ENCODE results near the gene PLCH1. TPM values are rescaled to one million over a fixed set of nuclear protein-coding genes. Genes with fewer than 3 reads are reported as not detected.

Gene PLCH1
- total and polyA plus RNA-seq, 10 of the 15 experiments (the other 5 are each of a cell fraction or from before 2014, with no cell fraction given), result 0.03 to 0.22 (median 0.04) TPM; not detected in 5

DNA sequence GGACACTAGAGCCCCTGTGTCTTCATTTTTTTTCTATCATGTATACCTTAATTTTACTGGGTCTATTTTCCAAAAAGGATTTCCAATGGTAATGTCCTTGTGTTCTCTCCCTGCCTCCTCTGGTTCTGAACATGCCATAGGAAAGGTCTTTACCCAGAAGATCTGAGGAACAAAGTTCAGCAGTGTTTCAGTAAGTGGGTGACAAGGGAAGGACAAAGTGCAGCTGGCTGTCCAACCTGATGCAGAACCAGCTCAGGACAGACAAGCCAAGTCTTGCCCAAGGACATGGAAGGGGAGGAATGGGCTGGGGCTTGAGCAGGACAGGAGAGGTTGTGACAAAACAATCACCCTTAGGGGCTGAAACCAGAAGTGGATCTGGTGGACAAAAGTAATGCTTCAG is 390.2 kb downstream of the PLCH1 start:
- no peak overlapping the region for H2AFZ ChIP-seq (ENCODE audit: control insufficient read depth, low read depth, low read length)
- no peak overlapping the region for H3K4me2 ChIP-seq (ENCODE audit: control insufficient read depth, insufficient read depth)
- TF ChIP-seq SRF (IDR thresholded peaks at IDR 0.05; ENCODE audit: low read depth in 2 of 2, low read length in 2 of 2) (no peak), RCOR1 (conservative IDR thresholded peaks at IDR 0.05; ENCODE audit: low read depth, low read length) (no peak), IKZF2 (IDR thresholded peaks at IDR 0.05) (no peak)
- FAIRE-seq (no peak), DNase-seq (ENCODE audit: low read depth, low spot score) (no peak), ATAC-seq (no peak)
- H3K4me1 ChIP-seq (ENCODE audit: control insufficient read depth, insufficient read depth, low read length), result no peaks in the 10 kb centered on the region
- no peaks in the 10 kb centered on the region for H3K36me3 ChIP-seq (ENCODE audit: control insufficient read depth in 2 of 2, insufficient read depth in 2 of 2, low read length in 1 of 2)
- intact Hi-C loops (cut with micrococcal nuclease; ENCODE audit: unreplicated experiment) (loop anchor here (5.0 kb wide), 1 partner anchor 508 kb away; no protein-coding TSS in a partner anchor), in situ Hi-C loops (cut with MboI) (loop anchor here (5.0 kb wide), 1 partner anchor 348 kb away; no protein-coding TSS in a partner anchor)
- ChIA-PET CTCF (interaction anchor here (1.0 to 6.2 kb wide), 2 partner anchors 347 to 353 kb away, joined by 3 to 62 read pairs; no protein-coding TSS in a partner anchor), POLR2A (no interaction called here), RAD21 (ENCODE audit: unreplicated experiment) (interaction anchor here (1.4 kb wide), 1 partner anchor 347 kb away, joined by 8 read pairs; no protein-coding TSS in a partner anchor), SMC1A (ENCODE audit: uncharacterized antibody, unreplicated experiment) (interaction anchor here (0.6 to 3.6 kb wide), 3 partner anchors 347 to 421 kb away, joined by 3 to 27 read pairs (median 3); no protein-coding TSS in a partner anchor)
- H3K9ac ChIP-seq (ENCODE audit: control insufficient read depth, insufficient read depth, low read length), result no peak overlapping the region
- no TSS peak for BruUV-seq (replicated peaks)
- no peak overlapping the region for H3K4me3 ChIP-seq
- H4K20me1 ChIP-seq (ENCODE audit: control insufficient read depth, insufficient read depth), result no peaks in the 10 kb centered on the region
- no peaks in the 10 kb centered on the region; a peak in 2 of 4 replicates for H3K27me3 ChIP-seq (replicated peaks in 1 of 2; ENCODE audit: control insufficient read depth in 2 of 2, insufficient read depth in 2 of 2, low read length in 1 of 2)
- no peak overlapping the region for H3K27ac ChIP-seq (ENCODE audit: control insufficient read depth, insufficient read depth)
- no peaks in the 10 kb centered on the region for H3K79me2 ChIP-seq (ENCODE audit: control insufficient read depth, insufficient read depth, low read length)
- H3K9me3 ChIP-seq (replicated peaks; ENCODE audit: control insufficient read depth, insufficient read depth, low read length), result no peaks in the 10 kb centered on the region

DNA sequence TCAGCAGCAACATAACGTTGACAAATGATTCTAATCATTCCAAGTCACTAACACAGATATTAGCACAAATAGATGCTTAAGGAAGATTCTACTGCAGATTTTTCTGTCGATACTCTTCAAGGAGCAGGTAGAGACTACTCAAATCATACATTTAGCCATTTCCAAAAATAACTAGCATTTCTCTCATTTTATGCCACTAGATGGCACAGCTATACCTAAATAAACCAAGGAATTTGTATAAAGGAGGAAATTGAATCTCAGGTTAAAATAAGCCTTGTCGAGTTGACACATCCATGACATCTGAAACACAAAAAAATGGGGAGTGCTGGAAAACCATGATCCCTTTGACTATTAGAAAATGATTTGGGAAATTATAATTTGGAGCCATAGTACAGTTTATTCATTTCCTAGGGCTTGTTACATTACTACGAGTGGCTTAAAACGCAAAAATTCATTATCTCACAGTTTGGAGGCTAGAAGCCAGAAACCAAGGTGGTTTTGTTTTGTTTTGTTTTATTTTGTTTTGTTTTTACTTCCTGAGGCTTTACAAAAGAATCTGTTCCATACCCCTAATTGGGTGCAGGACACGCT is 391.9 kb downstream of the PLCH1 start:
- intact Hi-C loops (cut with micrococcal nuclease; ENCODE audit: unreplicated experiment), result loop anchor here (1.0 to 5.0 kb wide), 2 partner anchors 349 to 509 kb away; no protein-coding TSS in a partner anchor
- Histone ChIP-seq H4K20me1 (ENCODE audit: control insufficient read depth, insufficient read depth) (no peaks in the 10 kb centered on the region), H3K36me3 (ENCODE audit: control insufficient read depth in 2 of 2, insufficient read depth in 2 of 2, low read length in 1 of 2) (no peaks in the 10 kb centered on the region), H3K4me1 (ENCODE audit: control insufficient read depth, insufficient read depth, low read length) (no peaks in the 10 kb centered on the region), H2AFZ (ENCODE audit: control insufficient read depth, low read depth, low read length) (no peak overlapping the region), H3K79me2 (ENCODE audit: control insufficient read depth, insufficient read depth, low read length) (no peaks in the 10 kb centered on the region), H3K4me3 (no peak overlapping the region), H3K27me3 (replicated peaks in 1 of 2; ENCODE audit: control insufficient read depth in 2 of 2, insufficient read depth in 2 of 2, low read length in 1 of 2) (no peaks in the 10 kb centered on the region; a peak in 1 of 4 replicates), H3K9ac (ENCODE audit: control insufficient read depth, insufficient read depth, low read length) (no peak overlapping the region), H3K27ac (ENCODE audit: control insufficient read depth, insufficient read depth) (no peak overlapping the region), H3K4me2 (ENCODE audit: control insufficient read depth, insufficient read depth) (no peak overlapping the region), H3K9me3 (replicated peaks; ENCODE audit: control insufficient read depth, insufficient read depth, low read length) (no peaks in the 10 kb centered on the region)
- DNase-seq (ENCODE audit: low read depth, low spot score) (no peak), ATAC-seq (peak; percentile 54), FAIRE-seq (peak; percentile 77)
- TF ChIP-seq PAX8 (IDR thresholded peaks at IDR 0.05) (no peak), SMC3 (IDR thresholded peaks at IDR 0.05; ENCODE audit: borderline replicate concordance, low read length) (peak; percentile 59; the same call in 1 of the 2 replicates), MEF2A (IDR thresholded peaks at IDR 0.05; ENCODE audit: insufficient read depth, low read depth, low read length) (peak; percentile 34; the same call in 1 of the 2 replicates), BHLHE40 (IDR thresholded peaks at IDR 0.05; ENCODE audit: borderline replicate concordance in 1 of 2, low read depth in 2 of 2, low read length in 1 of 2) (no peak), RAD21 (IDR thresholded peaks at IDR 0.05; ENCODE audit: insufficient read depth, low read depth, low read length) (peak; percentile 56)
- TF ChIP-seq, protein P1, sequence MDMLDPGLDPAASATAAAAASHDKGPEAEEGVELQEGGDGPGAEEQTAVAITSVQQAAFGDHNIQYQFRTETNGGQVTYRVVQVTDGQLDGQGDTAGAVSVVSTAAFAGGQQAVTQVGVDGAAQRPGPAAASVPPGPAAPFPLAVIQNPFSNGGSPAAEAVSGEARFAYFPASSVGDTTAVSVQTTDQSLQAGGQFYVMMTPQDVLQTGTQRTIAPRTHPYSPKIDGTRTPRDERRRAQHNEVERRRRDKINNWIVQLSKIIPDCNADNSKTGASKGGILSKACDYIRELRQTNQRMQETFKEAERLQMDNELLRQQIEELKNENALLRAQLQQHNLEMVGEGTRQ (IDR thresholded peaks at IDR 0.05; ENCODE audit: borderline replicate concordance, low read depth, low read length), result no peak
- TF ChIP-seq, protein P2, sequence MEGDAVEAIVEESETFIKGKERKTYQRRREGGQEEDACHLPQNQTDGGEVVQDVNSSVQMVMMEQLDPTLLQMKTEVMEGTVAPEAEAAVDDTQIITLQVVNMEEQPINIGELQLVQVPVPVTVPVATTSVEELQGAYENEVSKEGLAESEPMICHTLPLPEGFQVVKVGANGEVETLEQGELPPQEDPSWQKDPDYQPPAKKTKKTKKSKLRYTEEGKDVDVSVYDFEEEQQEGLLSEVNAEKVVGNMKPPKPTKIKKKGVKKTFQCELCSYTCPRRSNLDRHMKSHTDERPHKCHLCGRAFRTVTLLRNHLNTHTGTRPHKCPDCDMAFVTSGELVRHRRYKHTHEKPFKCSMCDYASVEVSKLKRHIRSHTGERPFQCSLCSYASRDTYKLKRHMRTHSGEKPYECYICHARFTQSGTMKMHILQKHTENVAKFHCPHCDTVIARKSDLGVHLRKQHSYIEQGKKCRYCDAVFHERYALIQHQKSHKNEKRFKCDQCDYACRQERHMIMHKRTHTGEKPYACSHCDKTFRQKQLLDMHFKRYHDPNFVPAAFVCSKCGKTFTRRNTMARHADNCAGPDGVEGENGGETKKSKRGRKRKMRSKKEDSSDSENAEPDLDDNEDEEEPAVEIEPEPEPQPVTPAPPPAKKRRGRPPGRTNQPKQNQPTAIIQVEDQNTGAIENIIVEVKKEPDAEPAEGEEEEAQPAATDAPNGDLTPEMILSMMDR (IDR thresholded peaks at IDR 0.05 in 2 of 3, conservative IDR thresholded peaks at IDR 0.05 in 1 of 3; ENCODE audit: control insufficient read depth in 2 of 3, extremely low read depth in 1 of 3, insufficient read depth in 1 of 3, low read depth in 3 of 3, low read length in 3 of 3), result peak; percentile 16 to 59 (median 42); a peak in 3 of 6 replicates
- CTCF ChIA-PET, result interaction anchor here (1.0 to 6.2 kb wide), 3 partner anchors 20 to 349 kb away, joined by 3 to 62 read pairs (median 3); no protein-coding TSS in a partner anchor
- SMC1A ChIA-PET (ENCODE audit: uncharacterized antibody, unreplicated experiment), result interaction anchor here (0.6 to 3.6 kb wide), 4 partner anchors 349 to 1157 kb away, joined by 3 to 27 read pairs (median 3); no protein-coding TSS in a partner anchor
- in situ Hi-C loops (cut with MboI), result no loop called here
- 30% methylated on average over 6 of the region's 6 CpGs for WGBS (ENCODE audit: insufficient coverage, insufficient replicate concordance, low lambda C conversion rate, missing lambda C conversion rate)
- no TSS peak for BruUV-seq (replicated peaks)
- POLR2A ChIA-PET, result no interaction called here
- RAD21 ChIA-PET (ENCODE audit: unreplicated experiment), result interaction anchor here (2.6 kb wide), 1 partner anchor 349 kb away, joined by 23 read pairs; no protein-coding TSS in a partner anchor
